SJSA1 (cell line): ENCODE results near the gene C10orf143. TPM values are rescaled to one million over a fixed set of nuclear protein-coding genes. Genes with fewer than 3 reads are reported as not detected.

Experiments
- DNase-seq, 2 experiments: peaks; one replicate each; pipeline ENCODE4 v3.0.0-alpha.2; 2015 to 2020; ENCODE audit warnings: low spot score in 2 of 2, low read depth in 1 of 2
- H3K27ac ChIP-seq: fragments of 250-450 bp; sonication (Bioruptor Pico); 2 replicates; pipeline ENCODE4 v1.5.1; 2020; ENCODE audit warnings: mild to moderate bottlenecking, moderate library complexity
- H3K27me3 ChIP-seq: fragments of 250-450 bp; sonication (Bioruptor Pico); replicated peaks from 2 replicates; pipeline ENCODE4 v1.5.1; 2020; ENCODE audit warnings: mild to moderate bottlenecking, moderate library complexity
- H3K36me3 ChIP-seq: fragments of 250-450 bp; sonication (Bioruptor Pico); 2 replicates; pipeline ENCODE4 v1.5.1; 2020; ENCODE audit warnings: mild to moderate bottlenecking
- H3K4me1 ChIP-seq: fragments of 250-450 bp; sonication (Bioruptor Pico); replicated peaks from 2 replicates; pipeline ENCODE4 v1.6.1; 2021; ENCODE audit warnings: mild to moderate bottlenecking
- H3K4me3 ChIP-seq: fragments of 250-450 bp; sonication (Bioruptor Pico); 2 replicates; pipeline ENCODE4 v1.5.1; 2020; ENCODE audit warnings: mild to moderate bottlenecking
- H3K9me3 ChIP-seq: fragments of 250-450 bp; sonication (Bioruptor Pico); replicated peaks from 2 replicates; pipeline ENCODE4 v1.5.1; 2020; ENCODE audit warnings: mild to moderate bottlenecking
- total RNA-seq: library from RNA; depleted of rRNA; stranded (reverse); fragments of >200 nt; shearing (Covaris generic); gene quantifications from 2 replicates; pipeline ENCODE4 v1.2.3, GENCODE V29; 2014

C10orf143 gene
- total RNA-seq, 1 experiment from 2014 or later, result 0.16 TPM

- no peaks in the 10 kb centered on the region for H3K36me3 ChIP-seq
Observed at GRCh38 chr10:130044067-130045061, 66.3 kb downstream of the C10orf143 start.

GRCh38 chr10:130043491-130043890 is 67.1 kb downstream of the C10orf143 start:
- H3K4me3 ChIP-seq, result no peak overlapping the region
- H3K9me3 ChIP-seq, result 0 out of 2 replicates have a peak, but pooled peaks cover 5% of the 10 kb centered on the region
- no peaks in the 10 kb centered on the region for H3K4me1 ChIP-seq
- H3K27ac ChIP-seq, result no peak overlapping the region
- H3K27me3 ChIP-seq, result no peaks in the 10 kb centered on the region
- no peak for DNase-seq
- no peaks in the 10 kb centered on the region for H3K36me3 ChIP-seq

More at GRCh38 chr10:130044067-130045061, 66.3 kb downstream of the C10orf143 start:
- H3K27ac ChIP-seq, result no peak overlapping the region
- no peaks in the 10 kb centered on the region for H3K27me3 ChIP-seq
- H3K4me1 ChIP-seq, result no peaks in the 10 kb centered on the region
- H3K9me3 ChIP-seq, result 0 out of 2 replicates have a peak, but pooled peaks cover 5% of the 10 kb centered on the region
- DNase-seq, result no peak
- H3K4me3 ChIP-seq, result no peak overlapping the region

GRCh38 chr10:130042381-130042780 is 68.2 kb downstream of the C10orf143 start:
- Histone ChIP-seq H3K27me3 (no peaks in the 10 kb centered on the region), H3K27ac (no peak overlapping the region), H3K36me3 (no peaks in the 10 kb centered on the region), H3K4me1 (no peaks in the 10 kb centered on the region), H3K4me3 (no peak overlapping the region), H3K9me3 (0 out of 2 replicates have a peak, but pooled peaks cover 5% of the 10 kb centered on the region)
- DNase-seq, result no peak

GRCh38 chr10:130041451-130042371 is 68.9 kb downstream of the C10orf143 start:
- Histone ChIP-seq H3K9me3 (0 out of 2 replicates have a peak, but pooled peaks cover 5% of the 10 kb centered on the region), H3K4me3 (no peak overlapping the region), H3K27ac (no peak overlapping the region), H3K36me3 (no peaks in the 10 kb centered on the region), H3K27me3 (no peaks in the 10 kb centered on the region), H3K4me1 (no peaks in the 10 kb centered on the region)
- DNase-seq, result no peak

GRCh38 chr10:130040817-130041330 is 69.8 kb downstream of the C10orf143 start:
- H3K9me3 ChIP-seq, result 0 out of 2 replicates have a peak, but pooled peaks cover 3% of the 10 kb centered on the region
- no peaks in the 10 kb centered on the region for H3K27me3 ChIP-seq
- H3K36me3 ChIP-seq, result no peaks in the 10 kb centered on the region
- no peak overlapping the region for H3K27ac ChIP-seq
- no peak for DNase-seq
- no peaks in the 10 kb centered on the region for H3K4me1 ChIP-seq
- no peak overlapping the region for H3K4me3 ChIP-seq

- 0 out of 2 replicates have a peak, but pooled peaks cover 3% of the 10 kb centered on the region for H3K9me3 ChIP-seq
- H3K4me3 ChIP-seq, result no peak overlapping the region
- H3K27me3 ChIP-seq, result no peaks in the 10 kb centered on the region
- H3K27ac ChIP-seq, result no peak overlapping the region
- no peaks in the 10 kb centered on the region for H3K36me3 ChIP-seq
- H3K4me1 ChIP-seq, result no peaks in the 10 kb centered on the region
- no peak for DNase-seq
Observed at GRCh38 chr10:130040351-130040750, 70.3 kb downstream of the C10orf143 start.

- Histone ChIP-seq H3K4me3 (no peak overlapping the region), H3K9me3 (no peaks in the 10 kb centered on the region), H3K36me3 (no peaks in the 10 kb centered on the region), H3K27ac (no peak overlapping the region), H3K27me3 (no peaks in the 10 kb centered on the region), H3K4me1 (no peaks in the 10 kb centered on the region)
- no peak for DNase-seq
Observed at GRCh38 chr10:130039141-130039540, 71.5 kb downstream of the C10orf143 start.

- H3K27me3 ChIP-seq, result no peaks in the 10 kb centered on the region
- DNase-seq, result no peak
- H3K36me3 ChIP-seq, result no peaks in the 10 kb centered on the region
- H3K4me1 ChIP-seq, result no peaks in the 10 kb centered on the region
- H3K4me3 ChIP-seq, result no peak overlapping the region
- H3K27ac ChIP-seq, result no peak overlapping the region
- H3K9me3 ChIP-seq, result no peaks in the 10 kb centered on the region
Observed at GRCh38 chr10:130038611-130039109, 72.0 kb downstream of the C10orf143 start.

GRCh38 chr10:130038019-130038555 is 72.5 kb downstream of the C10orf143 start:
- H3K4me3 ChIP-seq, result no peak overlapping the region

GRCh38 chr10:130037169-130037661 is 73.4 kb downstream of the C10orf143 start:
- Histone ChIP-seq H3K4me1 (no peaks in the 10 kb centered on the region), H3K27me3 (no peaks in the 10 kb centered on the region), H3K27ac (no peak overlapping the region), H3K36me3 (no peaks in the 10 kb centered on the region), H3K9me3 (no peaks in the 10 kb centered on the region), H3K4me3 (no peak overlapping the region)
- no peak for DNase-seq

More at GRCh38 chr10:130038019-130038555, 72.5 kb downstream of the C10orf143 start:
- Histone ChIP-seq H3K27me3 (no peaks in the 10 kb centered on the region), H3K27ac (no peak overlapping the region), H3K36me3 (no peaks in the 10 kb centered on the region), H3K4me1 (no peaks in the 10 kb centered on the region), H3K9me3 (no peaks in the 10 kb centered on the region)
- DNase-seq, result no peak

GRCh38 chr10:130036296-130037065 is 74.1 kb downstream of the C10orf143 start:
- Histone ChIP-seq H3K36me3 (no peaks in the 10 kb centered on the region), H3K27ac (no peak overlapping the region), H3K27me3 (no peaks in the 10 kb centered on the region), H3K9me3 (no peaks in the 10 kb centered on the region), H3K4me1 (no peaks in the 10 kb centered on the region), H3K4me3 (no peak overlapping the region)
- DNase-seq, result no peak

- Histone ChIP-seq H3K36me3 (no peaks in the 10 kb centered on the region), H3K4me3 (no peak overlapping the region), H3K27ac (no peak overlapping the region), H3K27me3 (no peaks in the 10 kb centered on the region), H3K9me3 (no peaks in the 10 kb centered on the region; the same call in 1 of the 2 replicates), H3K4me1 (no peaks in the 10 kb centered on the region)
- DNase-seq, result no peak
Observed at GRCh38 chr10:130029209-130029608, 81.4 kb downstream of the C10orf143 start.
